NCI-H748 treated with DMSO at 0.1 percent for 48 hours (cell line): ENCODE data around the gene GPC6.

Experiments used
- DNase-seq: peaks from one replicate; lab custom pipeline; 2025; lab: John Stamatoyannopoulos, UW

Gene GPC6

DNA sequence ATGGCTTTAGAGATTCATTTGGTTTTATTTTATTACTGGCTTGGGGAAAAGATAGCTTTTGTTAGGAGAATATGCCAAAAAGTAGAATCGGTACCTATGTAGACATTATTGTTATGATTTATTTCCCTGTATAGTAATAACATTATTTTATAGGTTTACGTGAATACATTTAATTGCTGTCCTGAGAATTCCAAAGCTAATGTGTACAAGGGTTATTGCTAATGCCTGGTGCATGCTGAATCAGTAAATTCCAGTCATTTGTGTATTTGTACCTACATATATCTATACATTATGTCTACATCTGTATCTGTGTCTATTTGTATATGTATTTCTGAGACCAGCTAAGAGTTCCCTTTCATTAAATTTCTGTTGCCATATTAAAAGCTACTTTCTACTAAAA is 550.9 kb downstream of the GPC6 start:
- DNase-seq, result no peak

DNA sequence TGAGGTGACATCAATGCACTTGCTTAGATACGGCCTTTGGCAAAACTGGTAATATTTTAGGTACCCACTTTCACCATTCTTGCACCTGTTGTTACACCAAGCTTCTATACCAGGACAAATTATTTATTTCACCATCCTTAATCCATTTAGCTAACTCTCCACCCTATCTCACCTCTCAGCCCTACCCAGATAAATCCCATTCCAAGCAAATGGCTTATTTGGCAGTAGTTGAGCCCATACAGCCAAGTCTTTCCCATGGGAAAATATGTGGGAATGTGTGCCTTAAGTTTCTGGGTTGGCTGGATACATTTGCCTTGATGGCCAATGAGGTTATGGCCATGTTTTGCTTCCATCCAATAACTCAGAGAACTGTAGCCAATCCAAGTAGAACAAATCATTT is 551.9 kb downstream of the GPC6 start:
- no peak for DNase-seq

- DNase-seq, result no peak
Measured at GRCh38 chr13:93784191-93784590, 557.6 kb downstream of the GPC6 start.

- DNase-seq, result peak; percentile 41
Measured at GRCh38 chr13:93786846-93787489, 560.4 kb downstream of the GPC6 start.

DNA sequence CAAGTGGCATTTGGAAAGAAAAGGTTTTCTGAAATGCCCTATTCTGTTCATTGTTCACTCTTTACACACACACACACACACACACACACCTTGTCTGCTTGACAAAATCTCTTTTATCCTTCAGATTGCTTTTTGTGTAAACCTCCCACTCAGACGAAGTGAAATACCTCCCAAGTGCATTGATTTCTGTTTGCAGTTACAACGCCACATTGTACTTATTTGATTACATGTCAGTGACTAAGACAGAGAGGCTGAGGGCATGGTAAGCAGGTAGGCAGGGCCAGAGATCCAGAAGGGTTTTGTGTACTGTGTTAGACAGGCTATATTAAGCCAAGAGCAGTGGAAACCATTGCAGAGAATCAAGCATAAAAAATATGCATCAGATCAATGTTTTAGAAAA is 561.8 kb downstream of the GPC6 start:
- DNase-seq, result no peak

DNA sequence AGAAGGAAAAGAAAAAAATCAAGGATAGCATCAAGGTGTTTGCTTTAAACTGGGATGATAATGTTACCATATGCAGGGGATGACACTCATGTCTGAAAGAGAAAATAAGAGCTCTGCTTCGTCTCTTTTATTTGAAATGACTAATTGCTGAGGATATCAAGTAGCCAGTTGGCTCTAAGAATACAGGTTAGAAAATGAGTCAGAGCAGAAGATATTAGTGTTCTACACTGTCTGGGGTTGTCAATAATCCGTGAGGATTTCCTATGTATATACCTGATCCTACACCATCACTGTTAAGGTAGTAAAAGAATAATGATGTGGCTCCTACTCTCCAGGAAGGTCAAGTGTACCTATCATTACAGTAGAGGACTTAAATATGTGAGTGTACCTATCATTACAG is 562.5 kb downstream of the GPC6 start:
- DNase-seq, result no peak

- DNase-seq, result no peak
Measured at GRCh38 chr13:93794197-93794885, 567.7 kb downstream of the GPC6 start.

DNA sequence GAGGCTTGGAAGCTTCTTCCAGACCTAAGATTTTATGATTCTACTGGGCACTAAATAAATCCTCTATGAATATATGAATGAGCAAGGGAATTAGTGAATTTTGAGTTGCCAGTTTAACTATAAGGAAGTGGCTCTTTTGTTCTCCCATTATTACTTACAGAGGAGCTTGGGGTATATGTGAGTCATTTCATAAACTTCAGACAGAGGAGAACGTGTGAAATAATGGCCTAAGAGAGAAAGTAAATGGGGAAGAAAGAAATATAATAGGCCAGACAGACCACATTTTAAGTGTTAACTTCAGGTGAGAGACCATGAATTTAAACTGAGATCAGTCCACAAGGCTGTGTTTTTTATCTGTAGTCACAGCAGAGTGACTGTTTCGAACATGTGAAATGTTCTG is 570.9 kb downstream of the GPC6 start:
- no peak for DNase-seq

GRCh38 chr13:93800342-93800741 is 573.7 kb downstream of the GPC6 start:
- no peak for DNase-seq

DNA sequence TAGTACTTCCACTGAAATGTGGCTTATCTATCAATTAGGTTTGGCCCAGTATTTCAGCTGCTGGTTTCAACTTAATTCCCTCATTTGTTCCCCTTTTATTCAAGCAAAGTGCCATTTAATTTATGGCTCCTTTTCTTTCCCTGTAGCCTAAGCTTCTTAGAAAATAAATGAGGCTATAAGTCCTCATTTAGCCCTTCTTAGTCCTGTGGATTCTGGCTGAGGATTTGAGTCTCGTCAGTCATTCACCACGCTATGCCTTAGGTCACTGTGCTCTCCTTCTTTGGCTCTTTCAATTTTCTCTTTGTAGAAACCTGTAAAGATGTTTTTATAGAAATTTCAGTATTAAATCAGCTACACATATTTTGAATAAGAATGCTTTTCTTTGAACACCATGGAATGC is 579.1 kb downstream of the GPC6 start:
- no peak for DNase-seq

DNA sequence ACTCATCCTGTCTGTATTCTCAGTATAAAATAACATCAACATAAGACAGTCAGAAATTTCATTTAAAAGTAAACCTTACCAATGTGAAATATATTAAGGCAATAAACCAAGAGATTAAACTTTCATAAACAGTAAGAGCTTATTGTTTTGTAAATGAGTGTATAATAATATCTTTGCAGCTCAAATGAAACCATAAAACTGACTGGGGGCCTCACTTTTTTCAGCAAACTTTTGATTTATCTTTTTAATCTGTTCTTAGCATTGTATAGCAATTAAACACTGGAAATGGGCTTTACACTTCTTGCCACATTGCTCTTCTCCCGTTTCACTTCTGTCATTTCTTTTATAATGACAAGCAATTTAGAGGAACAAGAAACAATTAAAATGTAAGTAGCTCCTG is 580.3 kb downstream of the GPC6 start:
- DNase-seq, result no peak

DNA sequence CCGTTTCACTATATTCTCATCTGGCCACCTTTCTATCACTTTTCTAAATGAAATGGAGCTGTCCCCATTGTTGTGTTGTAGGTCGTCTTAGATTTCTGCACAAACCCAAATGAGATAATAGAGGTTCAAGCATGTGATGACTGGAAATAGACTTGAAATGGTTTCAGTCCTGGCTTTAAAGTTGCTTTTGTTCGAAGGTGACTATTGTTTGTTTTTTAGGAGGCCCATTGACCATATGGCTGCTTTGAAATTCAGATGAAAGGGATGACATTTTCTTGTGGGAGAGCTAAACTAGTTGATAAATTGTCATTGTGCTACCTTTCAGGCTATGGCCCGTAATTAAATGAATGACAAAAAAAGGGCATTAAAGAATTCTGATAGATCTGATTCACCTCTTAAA is 583.7 kb downstream of the GPC6 start:
- no peak for DNase-seq

DNA sequence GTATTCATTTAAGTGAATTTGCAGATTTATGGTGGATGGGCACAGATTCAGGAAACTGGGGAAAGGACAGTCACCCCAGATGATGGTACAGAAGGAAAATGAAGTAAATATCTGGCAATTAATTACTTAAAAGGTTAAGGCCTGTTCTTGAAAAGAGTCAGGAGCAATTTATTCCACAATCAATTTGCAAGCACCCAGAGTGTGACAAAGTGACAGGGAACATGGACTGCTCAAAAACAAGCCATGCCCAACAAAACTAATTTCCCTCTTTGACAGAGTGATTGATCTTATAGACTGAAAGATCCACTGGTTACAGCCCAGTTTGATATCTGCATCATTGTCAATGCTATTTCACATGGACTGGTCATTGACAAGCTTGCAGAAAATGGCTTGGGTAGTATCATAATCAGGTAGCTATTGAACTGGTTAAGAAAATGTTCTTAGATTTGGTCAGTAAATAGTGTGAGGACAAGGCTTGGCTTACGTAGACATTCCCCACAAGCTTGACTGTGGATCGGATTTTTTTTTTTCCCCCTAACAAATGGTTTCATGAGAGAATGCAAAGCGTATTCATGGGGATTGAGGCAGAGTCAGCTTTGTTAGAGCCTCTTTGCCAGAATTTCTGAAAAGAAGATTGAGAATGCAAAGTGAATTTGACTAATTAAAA is 584.6 kb downstream of the GPC6 start:
- DNase-seq, result no peak

DNA sequence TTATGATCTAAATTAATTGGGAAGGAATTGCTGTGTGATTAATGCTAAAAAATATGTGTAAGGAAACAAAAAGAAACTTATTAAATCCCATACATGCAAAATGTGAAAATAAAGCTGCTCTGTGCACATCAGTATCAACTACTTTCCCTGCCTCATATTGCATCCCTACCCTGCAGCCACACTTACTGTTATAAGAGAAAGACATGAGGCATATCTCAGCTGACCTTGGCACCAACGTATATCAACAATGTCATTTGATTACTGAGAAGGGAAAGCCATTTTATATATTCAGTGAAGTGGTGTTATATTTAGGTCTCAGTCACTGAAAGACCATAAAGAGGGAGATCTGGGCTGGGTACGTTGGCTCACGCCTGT is 585.1 kb downstream of the GPC6 start:
- no peak for DNase-seq

GRCh38 chr13:93814658-93815057 is 588.1 kb downstream of the GPC6 start:
- DNase-seq, result no peak

DNA sequence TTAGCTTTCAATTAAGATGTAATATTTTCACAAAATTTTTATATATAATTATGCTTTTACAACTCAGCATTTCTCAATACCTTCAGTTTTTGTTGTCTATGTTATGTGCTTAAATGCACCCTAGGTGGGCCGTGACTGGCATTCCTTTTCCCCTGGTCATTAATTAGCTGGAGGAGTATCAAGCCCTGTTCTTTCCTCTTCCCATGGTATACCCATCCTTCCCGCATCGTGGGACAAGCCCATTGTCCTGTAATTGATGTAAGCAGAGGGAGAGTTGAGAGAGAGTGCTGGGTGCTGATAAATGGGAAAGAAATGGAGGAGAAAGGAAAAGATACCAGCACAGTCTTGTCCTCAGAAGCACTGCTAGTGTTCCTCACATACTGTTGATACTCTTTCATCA is 591.7 kb downstream of the GPC6 start:
- DNase-seq, result no peak

- no peak for DNase-seq
Measured at GRCh38 chr13:93819331-93819890, 592.8 kb downstream of the GPC6 start.

GRCh38 chr13:93824286-93824685 is 597.7 kb downstream of the GPC6 start:
- DNase-seq, result no peak

GRCh38 chr13:93834051-93834450 is 607.4 kb downstream of the GPC6 start:
- no peak for DNase-seq

DNA sequence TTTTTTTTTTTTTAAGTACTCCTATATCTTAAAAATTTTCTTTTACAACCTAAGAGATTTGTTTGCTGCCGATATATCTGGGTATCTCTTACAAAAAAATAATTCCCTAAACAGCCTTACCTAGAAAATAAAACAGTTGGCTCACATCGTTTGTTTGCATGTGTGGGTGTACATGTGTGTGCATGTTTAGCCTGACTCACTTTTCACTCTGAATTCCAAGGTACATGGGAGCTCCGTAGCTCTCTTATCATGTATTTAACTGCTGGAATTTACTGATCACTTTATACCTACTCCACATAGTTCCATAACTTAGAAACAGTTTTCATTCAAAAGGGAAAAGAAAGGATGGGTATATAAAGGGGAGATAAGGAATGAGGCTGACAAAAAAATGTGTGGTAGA is 616.5 kb downstream of the GPC6 start:
- DNase-seq, result no peak

- no peak for DNase-seq
Measured at GRCh38 chr13:93847162-93847561, 620.6 kb downstream of the GPC6 start.

GRCh38 chr13:93848247-93848646 is 621.6 kb downstream of the GPC6 start:
- no peak for DNase-seq

DNA sequence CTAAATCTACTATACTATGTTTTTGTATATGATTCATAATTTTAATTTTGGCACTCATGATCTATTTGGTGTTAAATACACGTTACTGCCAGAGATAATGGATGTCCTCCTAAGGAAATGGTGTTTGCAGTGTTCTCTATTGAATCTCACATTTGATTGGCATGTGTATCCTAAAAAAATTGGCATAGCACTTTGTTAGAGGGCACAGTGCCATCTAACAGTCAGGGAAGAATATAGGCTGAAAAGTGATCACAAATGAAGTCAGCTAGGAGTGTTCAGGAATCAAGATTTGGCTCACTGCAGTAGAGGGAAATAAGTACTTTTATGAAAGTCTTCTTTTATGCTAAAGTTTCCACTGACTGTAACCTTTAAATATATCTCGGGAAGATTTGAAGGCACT is 624.6 kb downstream of the GPC6 start:
- DNase-seq, result no peak
